Gastrocnemius medialis (tissue), 4 donors: ENCODE results near the gene UGT1A10. TPM values are rescaled to one million over a fixed set of nuclear protein-coding genes. Genes with fewer than 3 reads are reported as not detected.
"Not testable (repeated sequence)": the region's sequence is repeated elsewhere in the genome, so short reads cannot be mapped to it uniquely, and the experiment has no call there.

Experiments used
- ATAC-seq, 2 donors: fragments of 150-250 bp; one replicate each; pipeline ENCODE4 v1.9.1; 2016
- DNase-seq, 2 donors: peaks; one replicate each; pipeline ENCODE4 v3.0.0-alpha.2; 2019
- H3K27ac ChIP-seq, 4 donors: fragments of 200-600 bp; sonication (generic); 1 replicate in 1 of 4; 2 replicates in 3 of 4; pipeline ENCODE4 v1.5.1; 2016 to 2018; ENCODE audit warnings: mild to moderate bottlenecking in 2 of 4, moderate library complexity in 1 of 4
- H3K27me3 ChIP-seq, 3 donors: fragments of 200-600 bp; sonication (generic) in 2 of 3; 1 replicate in 1 of 3; 2 replicates in 2 of 3; pipeline versions ENCODE4 v1.5.1 to v1.6.0; 2016 to 2019; ENCODE audit warnings: mild to moderate bottlenecking in 1 of 3, moderate library complexity in 1 of 3
- H3K36me3 ChIP-seq, 2 donors: fragments of 200-600 bp; sonication (generic) in 1 of 2; one replicate each; pipeline ENCODE4 v1.5.1; 2017 to 2018
- H3K4me1 ChIP-seq, 2 donors: fragments of 200-600 bp; sonication (generic) in 1 of 2; one replicate each; pipeline ENCODE4 v1.5.1; 2016 to 2017; ENCODE audit warnings: mild to moderate bottlenecking in 2 of 2
- H3K4me3 ChIP-seq, 4 donors: fragments of 200-600 bp; sonication (generic) in 3 of 4; 1 replicate in 1 of 4; 2 replicates in 3 of 4; pipeline ENCODE4 v1.5.1; 2016 to 2019; ENCODE audit warnings: mild to moderate bottlenecking in 2 of 4
- H3K9me3 ChIP-seq, 3 donors: fragments of 200-600 bp; sonication (generic) in 2 of 3; 1 replicate in 1 of 3; 2 replicates in 2 of 3; pipeline ENCODE4 v1.5.1; 2016 to 2019
- POLR2A ChIP-seq, 2 donors: fragments of 450-650 bp; IDR thresholded peaks; one replicate each; pipeline ENCODE4 v1.6.1; 2017; ENCODE audit warnings: antibody characterized with exemption in 2 of 2, mild to moderate bottlenecking in 2 of 2, moderate library complexity in 2 of 2
- in situ Hi-C, 4 donors: fragments of 200-750 bp; cut with MboI; loops; one replicate each; pipeline versions ENCODE4 v1.15.0 to v1.8.0; 2017; ENCODE audit warnings: low sequenced_read_pairs in 4 of 4
- intact Hi-C: fragments of 100-400 bp; cut with DNase I; formaldehyde crosslinking; loops from one replicate; pipeline ENCODE4 v1.15.1; 2023; ENCODE audit warnings: low total_unique reads
- total RNA-seq, 4 donors: library from RNA; depleted of rRNA; stranded (reverse); fragments of >200 nt; gene quantifications; one replicate each; pipeline versions ENCODE4 v1.1.0 to v1.2.3, GENCODE V29; 2016
- TF ChIP-seq, protein P1 (sequence below), 5 experiments: fragments of 450-650 bp in 3 of 5; fragments of 200-600 bp in 2 of 5; sonication (generic) in 2 of 5; IDR thresholded peaks in 4 of 5; conservative IDR thresholded peaks in 1 of 5; 1 replicate in 4 of 5; 2 replicates in 1 of 5; pipeline ENCODE4 v1.5.1; 2016 to 2019; ENCODE audit warnings: antibody characterized with exemption in 5 of 5, mild to moderate bottlenecking in 3 of 5, moderate library complexity in 3 of 5

UGT1A10 gene
- total RNA-seq, result under 1 TPM in 1 of 4 donors, not detected in 3; 0.12 TPM

DNA sequence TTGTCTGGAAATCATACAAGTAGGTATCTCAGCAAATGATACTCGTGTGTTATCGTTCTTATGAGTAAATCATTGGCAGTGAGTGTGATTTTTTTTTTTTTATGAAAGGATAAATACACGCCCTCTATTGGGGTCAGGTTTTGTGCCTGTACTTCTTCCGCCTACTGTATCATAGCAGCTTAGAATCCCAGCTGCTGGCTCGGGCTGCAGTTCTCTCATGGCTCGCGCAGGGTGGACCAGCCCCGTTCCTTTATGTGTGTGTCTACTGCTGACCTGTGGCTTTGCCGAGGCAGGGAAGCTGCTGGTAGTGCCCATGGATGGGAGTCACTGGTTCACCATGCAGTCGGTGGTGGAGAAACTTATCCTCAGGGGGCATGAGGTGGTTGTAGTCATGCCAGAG is at the start of gene UGT1A10:
UGT1A10 (plus strand) TSS at position 143 of the 400 bp plus-strand sequence; CDS start at position 218, 75 bp downstream.
- H3K27ac ChIP-seq, in situ Hi-C loops, H3K27me3 ChIP-seq, H3K9me3 ChIP-seq, DNase-seq, H3K4me1 ChIP-seq, ATAC-seq, H3K4me3 ChIP-seq, intact Hi-C loops, H3K36me3 ChIP-seq: not testable (repeated sequence)

DNA sequence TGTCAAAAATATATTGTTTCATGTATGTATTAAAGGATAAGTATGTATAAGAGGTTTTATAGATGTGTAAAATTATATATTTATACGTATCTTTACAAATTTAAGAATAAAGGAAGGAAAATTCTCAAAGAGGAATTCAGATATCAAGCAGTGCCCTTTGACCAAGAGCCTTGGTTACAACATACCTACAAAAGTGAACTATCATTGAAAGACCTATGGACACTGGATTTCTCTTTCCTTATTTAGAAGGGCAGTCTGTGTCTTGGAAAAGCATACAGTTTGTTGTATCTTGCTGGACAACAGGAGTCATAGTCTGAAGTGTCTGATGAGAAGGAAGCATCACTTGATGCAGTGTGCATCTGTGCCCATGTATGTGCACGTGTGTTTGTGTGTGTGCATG is 47.8 kb upstream of the UGT1A10 start:
- no peak overlapping the region for H3K4me3 ChIP-seq
- no peak for ATAC-seq
- H3K9me3 ChIP-seq, result no peaks in the 10 kb centered on the region
- intact Hi-C loops, result no loop called here
- TF ChIP-seq POLR2A (IDR thresholded peaks at IDR 0.05), result no peak
- TF ChIP-seq, protein P1, sequence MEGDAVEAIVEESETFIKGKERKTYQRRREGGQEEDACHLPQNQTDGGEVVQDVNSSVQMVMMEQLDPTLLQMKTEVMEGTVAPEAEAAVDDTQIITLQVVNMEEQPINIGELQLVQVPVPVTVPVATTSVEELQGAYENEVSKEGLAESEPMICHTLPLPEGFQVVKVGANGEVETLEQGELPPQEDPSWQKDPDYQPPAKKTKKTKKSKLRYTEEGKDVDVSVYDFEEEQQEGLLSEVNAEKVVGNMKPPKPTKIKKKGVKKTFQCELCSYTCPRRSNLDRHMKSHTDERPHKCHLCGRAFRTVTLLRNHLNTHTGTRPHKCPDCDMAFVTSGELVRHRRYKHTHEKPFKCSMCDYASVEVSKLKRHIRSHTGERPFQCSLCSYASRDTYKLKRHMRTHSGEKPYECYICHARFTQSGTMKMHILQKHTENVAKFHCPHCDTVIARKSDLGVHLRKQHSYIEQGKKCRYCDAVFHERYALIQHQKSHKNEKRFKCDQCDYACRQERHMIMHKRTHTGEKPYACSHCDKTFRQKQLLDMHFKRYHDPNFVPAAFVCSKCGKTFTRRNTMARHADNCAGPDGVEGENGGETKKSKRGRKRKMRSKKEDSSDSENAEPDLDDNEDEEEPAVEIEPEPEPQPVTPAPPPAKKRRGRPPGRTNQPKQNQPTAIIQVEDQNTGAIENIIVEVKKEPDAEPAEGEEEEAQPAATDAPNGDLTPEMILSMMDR (IDR thresholded peaks at IDR 0.05 in 4 of 5, conservative IDR thresholded peaks at IDR 0.05 in 1 of 5), result no peak
- H3K27me3 ChIP-seq, result no peaks in the 10 kb centered on the region
- in situ Hi-C loops, result no loop called here
- no peak for DNase-seq
- H3K27ac ChIP-seq, result no peak overlapping the region
- H3K36me3 ChIP-seq, result no peaks in the 10 kb centered on the region
- H3K4me1 ChIP-seq, result no peaks in the 10 kb centered on the region

GRCh38 chr2:233592706-233593105 is 43.5 kb upstream of the UGT1A10 start:
- H3K9me3 ChIP-seq, H3K4me3 ChIP-seq, DNase-seq, H3K27me3 ChIP-seq, H3K4me1 ChIP-seq, H3K27ac ChIP-seq, ATAC-seq, intact Hi-C loops, H3K36me3 ChIP-seq, in situ Hi-C loops: not testable (repeated sequence)

- H3K27me3 ChIP-seq, result no peaks in the 10 kb centered on the region
- no peaks in the 10 kb centered on the region for H3K9me3 ChIP-seq
- in situ Hi-C loops (no loop called here), intact Hi-C loops (no loop called here)
- DNase-seq, result no peak
- no peaks in the 10 kb centered on the region for H3K4me1 ChIP-seq
- TF ChIP-seq, protein P1 (IDR thresholded peaks at IDR 0.05 in 4 of 5, conservative IDR thresholded peaks at IDR 0.05 in 1 of 5), result no peak
- no peak for TF ChIP-seq POLR2A (IDR thresholded peaks at IDR 0.05)
- no peaks in the 10 kb centered on the region for H3K36me3 ChIP-seq
- no peak for ATAC-seq
- H3K4me3 ChIP-seq, result no peak overlapping the region
- no peak overlapping the region for H3K27ac ChIP-seq
These were observed 43.0 kb upstream of the UGT1A10 start for GRCh38 chr2:233593201-233593600.

- Histone ChIP-seq H3K27ac (no peak overlapping the region), H3K4me1 (no peaks in the 10 kb centered on the region), H3K9me3 (no peaks in the 10 kb centered on the region), H3K36me3 (no peaks in the 10 kb centered on the region), H3K27me3 (no peaks in the 10 kb centered on the region), H3K4me3 (no peak overlapping the region)
- intact Hi-C loops, result no loop called here
- no peak for ATAC-seq
- TF ChIP-seq, protein P1 (IDR thresholded peaks at IDR 0.05 in 4 of 5, conservative IDR thresholded peaks at IDR 0.05 in 1 of 5), result no peak
- no peak for TF ChIP-seq POLR2A (IDR thresholded peaks at IDR 0.05)
- in situ Hi-C loops, result no loop called here
- no peak for DNase-seq
These were observed 38.7 kb upstream of the UGT1A10 start for GRCh38 chr2:233597522-233597921.

DNA sequence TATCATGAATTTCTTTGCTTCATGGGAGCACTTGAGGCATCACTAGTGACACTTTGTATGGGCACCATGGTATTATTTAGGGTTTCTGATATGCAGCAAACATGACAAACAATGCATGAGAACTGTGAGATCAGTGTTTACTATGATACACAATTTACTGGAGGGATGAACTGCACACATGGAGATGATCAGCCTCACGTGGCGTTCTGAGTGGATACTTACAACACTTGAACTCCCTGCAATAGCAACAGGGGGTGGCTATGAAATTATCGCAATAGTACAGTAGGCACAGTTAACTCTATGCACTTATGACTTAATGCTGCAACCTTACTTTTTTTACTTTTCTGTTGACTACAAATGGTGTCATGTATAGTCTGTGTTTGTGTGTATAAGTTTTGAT is 37.3 kb upstream of the UGT1A10 start:
- Histone ChIP-seq H3K4me3 (no peak overlapping the region), H3K4me1 (no peaks in the 10 kb centered on the region), H3K27ac (no peak overlapping the region), H3K27me3 (no peaks in the 10 kb centered on the region), H3K36me3 (no peaks in the 10 kb centered on the region), H3K9me3 (no peaks in the 10 kb centered on the region)
- TF ChIP-seq, protein P1 (IDR thresholded peaks at IDR 0.05 in 4 of 5, conservative IDR thresholded peaks at IDR 0.05 in 1 of 5), result no peak
- TF ChIP-seq POLR2A (IDR thresholded peaks at IDR 0.05), result no peak
- no peak for DNase-seq
- ATAC-seq, result no peak
- intact Hi-C loops (no loop called here), in situ Hi-C loops (no loop called here)
